ENCODE data around the gene GLP1R.
"Not testable (repeated sequence)": the region's sequence is repeated elsewhere in the genome, so short reads cannot be mapped to it uniquely, and the experiment has no call there.

The GLP1R gene

DNA sequence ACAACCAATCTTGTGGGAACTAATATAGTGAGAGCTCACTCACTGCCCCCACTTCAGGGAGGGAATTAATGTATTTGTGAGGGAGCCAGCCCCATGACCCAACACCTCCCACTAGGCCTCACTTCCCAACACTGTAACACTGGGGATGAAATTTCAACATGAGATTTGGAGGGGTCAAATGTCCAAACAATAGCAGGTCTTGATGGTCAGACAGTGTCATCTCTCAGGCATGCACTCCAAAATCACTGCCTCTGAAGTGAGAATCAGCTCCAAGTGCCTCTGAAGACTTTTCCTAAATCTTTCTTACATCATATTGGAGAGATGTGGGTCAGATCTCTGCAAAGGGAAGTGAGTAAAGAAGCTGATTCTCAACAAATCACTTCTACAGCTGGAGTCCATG lies 80.3 kb downstream of the GLP1R start:
- DNase-seq (ENCODE audit: low read depth) = no peak

DNA sequence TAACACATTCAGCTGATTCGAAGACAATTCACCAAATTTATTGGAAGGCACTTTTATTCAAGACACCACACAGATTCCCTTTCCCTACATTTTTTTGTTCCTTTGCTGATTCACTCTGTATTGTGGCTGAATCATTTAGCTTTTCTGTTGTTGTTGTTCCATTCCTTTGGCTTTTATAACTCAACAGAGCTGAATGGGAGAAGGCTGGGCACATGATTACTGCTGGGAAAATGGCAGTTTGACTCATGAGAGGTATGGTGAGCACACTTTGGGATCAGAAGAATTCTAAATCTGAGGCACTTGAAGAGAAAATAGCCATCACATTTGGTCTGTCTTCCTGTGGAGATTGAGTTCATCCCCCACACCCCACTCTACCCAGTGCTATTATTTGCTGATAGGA lies 82.1 kb downstream of the GLP1R start:
- DNase-seq (ENCODE audit: low read depth) = no peak

DNA sequence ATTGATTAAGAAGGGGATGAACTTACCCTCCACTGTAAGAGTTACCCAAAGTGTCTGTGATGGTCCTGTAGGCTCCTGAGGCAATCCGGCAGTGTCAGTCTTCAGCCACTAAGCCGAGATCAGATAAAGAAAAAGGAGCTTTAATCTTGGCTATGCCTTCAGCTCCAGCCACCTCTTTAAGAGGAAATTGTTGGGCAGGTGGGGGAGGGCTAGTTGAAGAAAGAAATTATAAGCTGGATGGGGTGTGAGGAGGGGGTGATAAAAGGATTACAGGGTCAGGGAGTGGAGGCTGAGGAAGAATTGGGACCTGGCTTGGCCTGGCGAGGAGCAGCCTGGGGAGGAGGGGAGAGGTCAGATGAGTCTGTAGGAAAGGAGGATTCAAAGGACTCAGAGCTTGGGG lies 86.2 kb downstream of the GLP1R start:
- not testable (repeated sequence) for DNase-seq (ENCODE audit: low read depth)

DNA sequence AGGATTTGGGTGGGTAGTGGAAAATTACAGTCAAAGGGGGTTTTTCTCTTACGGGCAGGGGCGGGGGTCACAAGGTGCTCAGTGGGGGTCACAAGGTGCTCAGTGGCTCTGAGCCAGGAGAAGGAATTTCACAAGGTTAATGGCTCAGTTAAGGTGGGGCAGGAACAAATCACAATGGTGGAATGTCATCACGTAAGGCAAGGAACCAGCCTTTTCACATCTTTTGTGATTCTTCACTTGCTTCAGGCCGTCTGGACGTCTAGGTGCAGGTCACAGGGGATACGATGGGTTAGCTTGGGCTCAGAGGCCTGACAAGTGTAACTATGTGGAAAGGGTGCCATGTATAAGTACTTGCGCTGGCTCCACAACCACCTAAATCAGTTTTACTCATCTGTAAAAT lies 87.6 kb downstream of the GLP1R start:
- not testable (repeated sequence) for DNase-seq (ENCODE audit: low read depth)

DNA sequence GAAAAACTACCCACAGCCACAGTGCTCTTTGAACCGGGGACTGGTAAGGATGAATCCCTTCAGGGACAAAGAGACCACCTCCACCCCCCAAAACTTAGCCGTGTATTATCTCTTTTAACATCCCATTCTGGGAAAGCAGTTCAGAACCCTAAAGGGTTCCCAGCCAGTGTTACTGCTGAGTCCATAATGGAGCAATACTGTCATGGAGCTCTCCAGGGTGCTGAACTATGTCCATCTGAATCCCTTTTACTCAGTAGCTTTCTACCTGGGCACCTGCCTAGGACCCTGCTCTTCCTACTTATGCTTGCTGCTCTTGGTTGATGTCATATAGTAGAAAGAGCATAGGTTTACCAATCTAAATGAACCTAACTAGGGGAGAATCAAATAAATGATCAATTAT lies 88.7 kb downstream of the GLP1R start:
- DNase-seq (ENCODE audit: low read depth) = no peak

Measured in stimulated activated CD8-positive, alpha-beta memory T cell treated with anti-CD3 and anti-CD28 coated beads, Interleukin-7, amount 100 ng/mL, for 24 hours (primary cell).